HG03103 (cell line): ENCODE measurements around the gene KRT14.
"Not testable (repeated sequence)": the region's sequence is repeated elsewhere in the genome, so short reads cannot be mapped to it uniquely, and the experiment has no call there.

Experiments
- ATAC-seq: cut with Tn5 transposase; IDR thresholded peaks from one replicate; pipeline ENCODE4 v1.9.1; 2021; ENCODE audit warnings: low read depth; ENCODE audit not compliant: unreplicated experiment

The KRT14 gene

GRCh38 chr17:41580244-41580575 is 6.5 kb downstream of the KRT14 start:
- ATAC-seq = no peak

DNA sequence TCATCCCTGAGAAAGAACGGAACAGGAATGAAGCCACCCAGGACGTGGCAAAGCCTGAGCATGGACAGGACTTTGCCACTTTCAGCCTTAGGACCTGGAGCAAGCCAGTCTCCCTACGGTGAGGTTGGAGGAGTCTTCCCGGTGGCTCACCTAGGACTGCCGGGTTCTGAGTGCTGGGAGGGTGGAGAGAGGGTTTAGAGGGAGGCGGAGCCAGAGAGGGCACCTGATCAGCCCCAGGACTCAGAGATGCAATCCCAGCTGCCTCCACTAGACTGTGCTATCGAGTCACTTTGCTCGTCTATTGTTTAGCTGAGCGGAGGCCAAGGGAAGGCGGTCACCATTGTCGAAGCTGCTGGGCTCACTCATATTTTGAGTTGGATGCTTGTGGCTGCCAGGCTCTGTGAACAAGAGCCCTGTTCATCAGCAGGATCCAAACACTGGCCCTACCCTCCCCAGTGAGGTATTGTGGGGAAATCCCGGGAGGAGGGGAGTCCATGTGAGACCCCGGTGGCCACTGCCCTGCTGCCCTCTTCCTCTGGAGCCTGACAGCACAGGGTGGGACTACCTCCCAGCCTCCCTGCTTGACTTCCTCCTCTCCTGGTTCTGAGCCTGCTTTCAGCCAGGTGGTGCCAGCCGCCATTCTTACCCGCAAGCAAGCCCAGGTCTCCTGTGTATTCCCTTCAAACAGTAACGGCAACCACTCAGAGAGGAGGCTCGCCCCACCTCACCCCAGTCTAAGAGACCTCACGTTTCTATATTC is 7.0 kb downstream of the KRT14 start:
- no peak for ATAC-seq

- ATAC-seq = no peak
Measured at GRCh38 chr17:41578971-41579370, 7.7 kb downstream of the KRT14 start.

GRCh38 chr17:41578538-41578937 is 8.2 kb downstream of the KRT14 start:
- ATAC-seq = no peak

GRCh38 chr17:41576740-41577139 is 10.0 kb downstream of the KRT14 start:
- not testable (repeated sequence) for ATAC-seq

DNA sequence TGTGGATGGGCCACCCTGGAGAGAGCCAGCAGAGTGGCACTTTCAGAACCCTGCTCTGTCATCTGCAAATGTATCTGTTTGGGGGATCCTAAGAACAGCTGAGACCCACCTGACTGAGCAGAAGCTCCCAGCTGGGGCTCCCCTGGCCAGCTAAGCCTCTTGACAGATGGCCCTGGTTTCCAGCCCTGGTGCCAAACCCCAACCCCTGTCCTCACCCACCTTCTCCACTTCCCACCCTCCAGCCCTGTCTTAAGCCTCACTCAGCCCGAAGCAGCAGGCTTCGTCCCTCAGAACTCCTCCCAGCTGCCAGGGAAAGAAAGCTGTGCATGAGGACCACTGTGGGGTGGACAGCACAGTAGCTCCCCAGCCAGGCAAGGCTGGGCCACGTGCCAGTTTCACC is 11.4 kb downstream of the KRT14 start:
- no peak for ATAC-seq

- no peak for ATAC-seq
Measured at GRCh38 chr17:41571561-41572434, 14.9 kb downstream of the KRT14 start, which contains the start of gene KRT9. Gene KRT9 (minus strand): TSS chr17:41572059. CDS start chr17:41571992, 67 bp downstream.

GRCh38 chr17:41567317-41567716 is 19.4 kb downstream of the KRT14 start:
- no peak for ATAC-seq

DNA sequence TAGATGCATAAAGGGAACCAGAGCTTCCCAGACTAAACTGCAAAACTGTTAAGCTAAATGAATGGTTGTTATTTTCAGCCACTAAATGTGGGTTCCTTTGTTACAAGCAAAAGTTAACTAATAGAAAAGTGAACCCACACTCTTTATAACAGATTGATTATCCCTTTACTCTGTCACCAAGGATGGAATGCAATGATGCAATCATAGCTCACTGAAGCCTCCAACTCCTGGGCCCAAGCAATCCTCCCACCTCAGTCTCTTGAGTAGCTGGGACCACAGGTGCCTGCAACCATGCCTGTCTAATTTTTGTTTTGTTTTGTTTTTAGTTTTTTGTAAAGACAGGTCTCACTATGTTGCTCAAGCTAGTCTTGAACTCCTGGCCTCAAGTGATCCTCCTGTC is 21.4 kb downstream of the KRT14 start:
- ATAC-seq = no peak

- ATAC-seq = no peak
Measured at GRCh38 chr17:41563607-41564170, 23.0 kb downstream of the KRT14 start.

DNA sequence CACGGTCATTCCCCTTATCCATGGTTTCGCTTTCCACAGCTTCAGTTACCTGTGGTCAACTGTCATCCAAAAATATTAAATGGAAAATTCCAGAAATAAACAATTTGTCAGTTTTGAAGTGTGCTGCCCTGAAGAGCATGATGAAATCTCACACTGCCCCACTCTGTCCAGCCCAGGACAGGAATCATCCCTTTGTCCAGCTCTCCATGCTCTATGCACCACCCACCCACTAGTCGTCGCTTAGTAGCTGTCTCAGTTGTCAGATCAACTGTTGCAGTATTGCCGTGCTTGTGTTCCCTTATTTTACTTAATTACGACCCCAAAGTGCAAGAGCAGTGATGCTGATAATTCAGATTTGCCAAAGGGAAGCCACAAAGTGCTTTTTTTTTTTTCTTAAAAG is 25.1 kb downstream of the KRT14 start:
- no peak for ATAC-seq

DNA sequence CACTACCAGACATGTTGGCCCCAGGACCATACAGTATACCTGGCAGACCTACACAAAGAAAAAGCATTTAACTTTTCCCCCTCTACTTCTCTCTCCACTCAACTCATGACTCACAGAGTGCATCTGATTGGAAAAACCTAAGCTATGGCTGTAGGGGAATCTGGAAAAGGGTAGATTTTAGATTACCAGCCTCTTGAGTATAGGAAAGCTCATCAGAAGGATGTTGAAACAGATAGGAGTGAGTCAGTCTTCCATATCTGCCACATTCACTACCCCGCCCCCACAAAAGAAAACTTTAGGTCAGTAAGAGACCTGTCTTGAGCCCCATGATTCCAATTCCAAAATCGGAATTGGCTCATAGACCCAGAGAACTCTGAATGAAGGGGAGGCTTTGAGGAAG is 27.1 kb downstream of the KRT14 start:
- no peak for ATAC-seq

DNA sequence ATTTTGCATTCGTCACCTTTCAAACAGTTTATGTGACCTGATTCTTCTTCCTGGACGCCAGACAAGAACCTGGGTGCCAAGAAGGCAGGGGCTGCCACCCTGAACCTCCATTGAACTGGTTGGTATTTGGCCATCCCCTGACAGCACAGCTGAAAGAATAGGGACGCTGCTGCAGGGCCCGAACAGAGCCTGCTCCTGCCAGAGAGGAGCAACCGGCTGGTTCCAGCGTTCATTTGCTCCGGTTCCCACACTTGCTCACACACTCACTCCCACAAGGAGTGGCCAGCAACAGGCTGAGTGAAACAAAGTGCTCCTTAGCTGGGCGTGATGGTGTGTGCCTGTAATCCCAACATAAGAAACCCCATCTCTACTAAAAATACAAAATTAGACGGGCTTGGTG is 29.8 kb downstream of the KRT14 start:
- no peak for ATAC-seq

GRCh38 chr17:41556306-41556705 is 30.4 kb downstream of the KRT14 start:
- no peak for ATAC-seq

DNA sequence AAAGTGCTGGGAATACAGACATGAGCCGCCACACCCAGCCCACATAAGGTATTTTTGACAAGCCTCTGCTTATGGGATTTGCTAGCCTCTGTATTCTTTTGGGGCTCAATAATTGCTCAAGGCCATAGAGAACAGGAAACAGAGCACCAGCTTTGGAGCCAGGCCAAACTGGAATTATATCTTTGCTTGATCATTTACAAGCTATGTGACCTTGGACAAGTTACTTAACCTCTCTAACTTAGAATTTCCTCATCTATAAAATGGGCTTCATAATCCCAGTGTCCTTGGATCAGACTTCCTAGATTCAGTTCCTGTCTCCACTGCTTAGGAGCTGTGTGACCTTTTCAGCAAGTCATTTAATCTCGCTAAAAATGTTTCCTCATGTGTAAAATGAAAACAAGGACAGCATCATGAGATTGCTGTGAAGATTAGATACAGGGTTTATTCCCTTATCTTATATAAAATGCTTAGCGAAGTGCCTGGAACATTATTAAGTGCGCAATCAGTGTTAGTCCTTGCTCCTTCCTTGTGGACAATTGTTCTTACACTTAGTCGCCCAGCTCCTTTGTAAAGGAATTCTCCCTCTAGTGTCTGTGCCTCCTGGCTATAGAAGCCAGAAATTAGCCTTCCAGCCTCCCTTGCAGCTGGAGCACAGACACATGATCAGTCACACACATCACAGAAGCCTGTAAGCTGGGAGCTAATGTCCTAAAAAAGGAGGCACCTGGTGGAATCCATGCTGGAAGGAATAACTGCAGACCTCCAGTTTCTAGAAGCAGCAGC is 31.4 kb downstream of the KRT14 start:
- ATAC-seq = no peak

DNA sequence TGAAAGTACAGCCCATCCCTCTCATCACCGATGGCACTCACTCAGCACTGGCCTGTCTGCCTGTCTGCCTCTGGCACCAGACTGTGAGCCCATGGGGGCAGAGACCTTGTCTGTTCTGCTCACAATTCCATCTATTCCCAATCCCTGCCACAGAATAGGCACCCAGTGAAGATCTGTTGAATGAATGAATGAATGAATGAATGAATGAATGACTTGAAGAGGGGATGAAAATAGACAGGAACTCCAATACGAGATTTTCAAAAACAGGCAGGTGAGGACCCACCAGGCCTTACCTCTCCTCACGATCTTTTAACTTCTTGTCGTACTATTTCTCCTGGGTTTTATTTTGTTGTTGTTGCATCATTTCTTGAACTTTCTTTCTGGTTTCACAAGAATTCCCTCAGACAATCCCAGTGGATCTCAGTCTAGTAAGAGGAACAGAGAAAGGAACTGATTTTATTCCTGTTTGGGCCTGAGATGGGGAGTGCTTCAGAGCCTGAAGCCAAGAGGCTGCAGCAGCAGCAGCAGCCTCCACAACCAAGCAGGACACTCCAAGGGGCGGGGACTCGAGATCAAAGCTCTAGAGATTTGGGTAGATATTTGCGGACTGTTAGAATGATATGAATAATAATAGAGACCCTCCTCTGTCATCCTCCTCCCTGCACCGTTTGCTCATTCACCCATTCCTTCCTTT is 32.6 kb downstream of the KRT14 start:
- no peak for ATAC-seq

GRCh38 chr17:41553176-41553575 is 33.5 kb downstream of the KRT14 start:
- ATAC-seq = no peak

GRCh38 chr17:41552455-41552854 is 34.2 kb downstream of the KRT14 start:
- ATAC-seq = no peak

DNA sequence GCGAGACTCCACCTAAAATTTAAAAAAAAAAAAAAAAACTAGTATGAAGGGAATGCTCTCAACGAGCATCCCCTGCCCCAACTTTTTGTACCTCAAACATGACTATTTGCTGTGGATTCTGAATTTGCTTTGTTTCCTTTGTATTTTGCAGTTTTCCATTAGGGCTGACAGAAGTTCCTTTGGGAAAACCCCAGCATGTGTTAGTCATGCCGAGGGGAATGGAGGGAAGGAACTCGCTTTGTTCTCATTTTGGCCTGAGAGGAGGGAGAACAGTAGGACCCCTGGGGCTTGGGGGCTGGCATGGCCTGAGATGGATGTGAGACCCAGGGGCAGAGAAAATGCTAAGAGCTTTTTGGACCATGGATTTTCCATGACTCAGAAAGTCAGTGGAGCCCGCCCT is 35.3 kb downstream of the KRT14 start:
- no peak for ATAC-seq

- ATAC-seq = no peak
Measured at GRCh38 chr17:41549596-41550039, 37.1 kb downstream of the KRT14 start.
